Measurements from ENCODE around the gene TGFB1I1.
"Not testable (repeated sequence)": the region's sequence is repeated elsewhere in the genome, so short reads cannot be mapped to it uniquely, and the experiment has no call there.

The TGFB1I1 gene

GRCh38 chr16:31436221-31437045, 35.5 kb upstream of the TGFB1I1 start:
- no peak overlapping the region for H3K4me3 ChIP-seq (ENCODE audit: low read depth in 1 of 2, low read length in 2 of 2)
- H3K27ac ChIP-seq (ENCODE audit: low read depth, low read length), result no peak overlapping the region
- no peaks in the 10 kb centered on the region for H3K9me3 ChIP-seq (ENCODE audit: low read length)

GRCh38 chr16:31438414-31438813, 33.5 kb upstream of the TGFB1I1 start:
- H3K4me1 ChIP-seq (ENCODE audit: insufficient read depth, low read length), result peaks cover 6% of the 10 kb centered on the region
- no peak overlapping the region for H3K27ac ChIP-seq (ENCODE audit: low read depth, low read length)
- no peaks in the 10 kb centered on the region for H3K9me3 ChIP-seq (ENCODE audit: low read length)
- no peak overlapping the region for H3K4me3 ChIP-seq (ENCODE audit: low read depth in 1 of 2, low read length in 2 of 2)
- no peaks in the 10 kb centered on the region for H3K27me3 ChIP-seq (ENCODE audit: control insufficient read depth in 1 of 2, insufficient read depth in 2 of 2, low read length in 2 of 2)
- H3K36me3 ChIP-seq (ENCODE audit: insufficient read depth, low read length), result no peaks in the 10 kb centered on the region
- no peak overlapping the region for H3K9ac ChIP-seq (ENCODE audit: low read length)

More at GRCh38 chr16:31436221-31437045, 35.5 kb upstream of the TGFB1I1 start:
- Histone ChIP-seq H3K36me3 (ENCODE audit: insufficient read depth, low read length) (no peaks in the 10 kb centered on the region), H3K9ac (ENCODE audit: low read length) (no peak overlapping the region), H3K27me3 (ENCODE audit: control insufficient read depth in 1 of 2, insufficient read depth in 2 of 2, low read length in 2 of 2) (no peaks in the 10 kb centered on the region), H3K4me1 (ENCODE audit: insufficient read depth, low read length) (no peaks in the 10 kb centered on the region)

- not testable (repeated sequence) for H3K27ac ChIP-seq (ENCODE audit: low read depth, low read length); H3K27me3 ChIP-seq (ENCODE audit: control insufficient read depth in 1 of 2, insufficient read depth in 2 of 2, low read length in 2 of 2); H3K9me3 ChIP-seq (ENCODE audit: low read length); H3K4me3 ChIP-seq (ENCODE audit: low read depth in 1 of 2, low read length in 2 of 2); H3K4me1 ChIP-seq (ENCODE audit: insufficient read depth, low read length); H3K9ac ChIP-seq (ENCODE audit: low read length); H3K36me3 ChIP-seq (ENCODE audit: insufficient read depth, low read length)
Measured at GRCh38 chr16:31439023-31439422, 32.9 kb upstream of the TGFB1I1 start.

- H3K9ac ChIP-seq (ENCODE audit: low read length), result no peak overlapping the region
Measured at GRCh38 chr16:31439519-31439918, 32.4 kb upstream of the TGFB1I1 start.

GRCh38 chr16:31440516-31441184, 31.3 kb upstream of the TGFB1I1 start:
- H3K27ac ChIP-seq (ENCODE audit: low read depth, low read length), result no peak overlapping the region
- no peaks in the 10 kb centered on the region for H3K27me3 ChIP-seq (ENCODE audit: control insufficient read depth in 1 of 2, insufficient read depth in 2 of 2, low read length in 2 of 2)
- no peak overlapping the region for H3K4me3 ChIP-seq (ENCODE audit: low read depth in 1 of 2, low read length in 2 of 2)
- H3K9ac ChIP-seq (ENCODE audit: low read length), result no peak overlapping the region
- H3K36me3 ChIP-seq (ENCODE audit: insufficient read depth, low read length), result no peaks in the 10 kb centered on the region
- H3K4me1 ChIP-seq (ENCODE audit: insufficient read depth, low read length), result peaks cover 6% of the 10 kb centered on the region
- no peaks in the 10 kb centered on the region for H3K9me3 ChIP-seq (ENCODE audit: low read length)

More at GRCh38 chr16:31439519-31439918, 32.4 kb upstream of the TGFB1I1 start:
- H3K4me1 ChIP-seq (ENCODE audit: insufficient read depth, low read length), result peaks cover 6% of the 10 kb centered on the region
- H3K27ac ChIP-seq (ENCODE audit: low read depth, low read length), result no peak overlapping the region
- H3K4me3 ChIP-seq (ENCODE audit: low read depth in 1 of 2, low read length in 2 of 2), result no peak overlapping the region
- no peaks in the 10 kb centered on the region for H3K36me3 ChIP-seq (ENCODE audit: insufficient read depth, low read length)
- no peaks in the 10 kb centered on the region for H3K9me3 ChIP-seq (ENCODE audit: low read length)
- H3K27me3 ChIP-seq (ENCODE audit: control insufficient read depth in 1 of 2, insufficient read depth in 2 of 2, low read length in 2 of 2), result no peaks in the 10 kb centered on the region

GRCh38 chr16:31441956-31442355, 30.0 kb upstream of the TGFB1I1 start:
- Histone ChIP-seq H3K27ac (ENCODE audit: low read depth, low read length) (no peak overlapping the region), H3K4me3 (ENCODE audit: low read depth in 1 of 2, low read length in 2 of 2) (no peak overlapping the region), H3K27me3 (ENCODE audit: control insufficient read depth in 1 of 2, insufficient read depth in 2 of 2, low read length in 2 of 2) (no peaks in the 10 kb centered on the region), H3K9me3 (ENCODE audit: low read length) (no peaks in the 10 kb centered on the region), H3K9ac (ENCODE audit: low read length) (no peak overlapping the region), H3K4me1 (ENCODE audit: insufficient read depth, low read length) (peaks cover 6% of the 10 kb centered on the region), H3K36me3 (ENCODE audit: insufficient read depth, low read length) (no peaks in the 10 kb centered on the region)

GRCh38 chr16:31445931-31446330, 26.0 kb upstream of the TGFB1I1 start:
- not testable (repeated sequence) for H3K27ac ChIP-seq (ENCODE audit: low read depth, low read length); H3K9ac ChIP-seq (ENCODE audit: low read length); H3K36me3 ChIP-seq (ENCODE audit: insufficient read depth, low read length); H3K27me3 ChIP-seq (ENCODE audit: control insufficient read depth in 1 of 2, insufficient read depth in 2 of 2, low read length in 2 of 2); H3K4me3 ChIP-seq (ENCODE audit: low read depth in 1 of 2, low read length in 2 of 2); H3K4me1 ChIP-seq (ENCODE audit: insufficient read depth, low read length); H3K9me3 ChIP-seq (ENCODE audit: low read length)

- Histone ChIP-seq H3K27ac (ENCODE audit: low read depth, low read length) (no peak overlapping the region), H3K4me3 (ENCODE audit: low read depth in 1 of 2, low read length in 2 of 2) (no peak overlapping the region), H3K36me3 (ENCODE audit: insufficient read depth, low read length) (no peaks in the 10 kb centered on the region), H3K27me3 (ENCODE audit: control insufficient read depth in 1 of 2, insufficient read depth in 2 of 2, low read length in 2 of 2) (no peaks in the 10 kb centered on the region), H3K9ac (ENCODE audit: low read length) (no peak overlapping the region), H3K9me3 (ENCODE audit: low read length) (no peaks in the 10 kb centered on the region), H3K4me1 (ENCODE audit: insufficient read depth, low read length) (peaks cover 34% of the 10 kb centered on the region)
Measured at GRCh38 chr16:31451201-31451600, 20.8 kb upstream of the TGFB1I1 start.

GRCh38 chr16:31451681-31452351, 20.1 kb upstream of the TGFB1I1 start:
- H3K4me1 ChIP-seq (ENCODE audit: insufficient read depth, low read length), result peaks cover 40% of the 10 kb centered on the region
- H3K27me3 ChIP-seq (ENCODE audit: control insufficient read depth in 1 of 2, insufficient read depth in 2 of 2, low read length in 2 of 2), result no peaks in the 10 kb centered on the region
- H3K9me3 ChIP-seq (ENCODE audit: low read length), result no peaks in the 10 kb centered on the region
- no peak overlapping the region for H3K27ac ChIP-seq (ENCODE audit: low read depth, low read length)
- no peaks in the 10 kb centered on the region for H3K36me3 ChIP-seq (ENCODE audit: insufficient read depth, low read length)
- no peak overlapping the region for H3K9ac ChIP-seq (ENCODE audit: low read length)
- no peak overlapping the region for H3K4me3 ChIP-seq (ENCODE audit: low read depth in 1 of 2, low read length in 2 of 2)

- H3K9ac ChIP-seq (ENCODE audit: low read length), result no peak overlapping the region
- H3K4me1 ChIP-seq (ENCODE audit: insufficient read depth, low read length), result peaks cover 48% of the 10 kb centered on the region
- no peak overlapping the region for H3K4me3 ChIP-seq (ENCODE audit: low read depth in 1 of 2, low read length in 2 of 2)
- no peaks in the 10 kb centered on the region for H3K9me3 ChIP-seq (ENCODE audit: low read length)
- no peaks in the 10 kb centered on the region for H3K36me3 ChIP-seq (ENCODE audit: insufficient read depth, low read length)
- no peak overlapping the region for H3K27ac ChIP-seq (ENCODE audit: low read depth, low read length)
- H3K27me3 ChIP-seq (ENCODE audit: control insufficient read depth in 1 of 2, insufficient read depth in 2 of 2, low read length in 2 of 2), result no peaks in the 10 kb centered on the region
Measured at GRCh38 chr16:31452631-31453106, 19.3 kb upstream of the TGFB1I1 start.
